ENCODE results near the gene SSTR5. TPM values are rescaled to one million over a fixed set of nuclear protein-coding genes. Genes with fewer than 3 reads are reported as not detected.

Gene SSTR5
- total and polyA plus RNA-seq, 4 donors: 0.23 TPM; not detected in 3

- Histone ChIP-seq H3K36me3 (ENCODE audit: control insufficient read depth in 4 of 4, insufficient read depth in 4 of 4, low read length in 4 of 4) (no peaks in the 10 kb centered on the region), H3K9me3 (ENCODE audit: control insufficient read depth in 4 of 4, insufficient read depth in 3 of 4, low read length in 3 of 4) (peaks cover 0 to 3% (median 0%) of the 10 kb centered on the region in 4 donors), H3K4me3 (no peak overlapping the region), H3K4me1 (ENCODE audit: control insufficient read depth in 5 of 5, insufficient read depth in 5 of 5, low read length in 5 of 5) (peaks cover 0 to 9% (median 0%) of the 10 kb centered on the region in 5 donors), H3K9ac (ENCODE audit: insufficient read depth in 1 of 2, low read length in 2 of 2) (no peak overlapping the region), H3K27ac (ENCODE audit: low read depth in 1 of 2, low read length in 1 of 2) (no peak overlapping the region), H3K27me3 (ENCODE audit: control insufficient read depth in 3 of 3, insufficient read depth in 3 of 3, low read length in 2 of 3) (peaks cover 0 to 25% (median 0%) of the 10 kb centered on the region in 3 donors)
- ATAC-seq (ENCODE audit: insufficient read depth, low FRiP score) (no peak), DNase-seq (no peak)
- 81 to 91% methylated on average over 30 to 31 of the region's 31 CpGs for WGBS, 2 donors
- TF ChIP-seq CTCF (IDR thresholded peaks at IDR 0.05; ENCODE audit: control extremely low read depth, extremely low read depth): no peak
Measured at GRCh38 chr16:1049113-1049975, 23.2 kb upstream of the SSTR5 start.

GRCh38 chr16:1049976-1050247 is 22.6 kb upstream of the SSTR5 start:
- no peaks in the 10 kb centered on the region for H3K36me3 ChIP-seq (ENCODE audit: control insufficient read depth in 4 of 4, insufficient read depth in 4 of 4, low read length in 4 of 4)
- H3K9me3 ChIP-seq (ENCODE audit: control insufficient read depth in 4 of 4, insufficient read depth in 3 of 4, low read length in 3 of 4): peaks cover 0 to 3% (median 0%) of the 10 kb centered on the region in 4 donors
- TF ChIP-seq CTCF (IDR thresholded peaks at IDR 0.05; ENCODE audit: control extremely low read depth, extremely low read depth): no peak
- peaks cover 0 to 8% (median 0%) of the 10 kb centered on the region in 5 donors for H3K4me1 ChIP-seq (ENCODE audit: control insufficient read depth in 5 of 5, insufficient read depth in 5 of 5, low read length in 5 of 5)
- WGBS, 2 donors: 76 to 88% methylated on average over 11 of the region's 11 CpGs
- DNase-seq: no peak
- ATAC-seq (ENCODE audit: insufficient read depth, low FRiP score): no peak
- H3K27ac ChIP-seq (ENCODE audit: low read depth in 1 of 2, low read length in 1 of 2): no peak overlapping the region
- H3K9ac ChIP-seq (ENCODE audit: insufficient read depth in 1 of 2, low read length in 2 of 2): no peak overlapping the region
- peaks cover 0 to 21% (median 0%) of the 10 kb centered on the region in 3 donors for H3K27me3 ChIP-seq (ENCODE audit: control insufficient read depth in 3 of 3, insufficient read depth in 3 of 3, low read length in 2 of 3)
- no peak overlapping the region for H3K4me3 ChIP-seq

GRCh38 chr16:1050516-1050915 is 22.0 kb upstream of the SSTR5 start:
- ATAC-seq (ENCODE audit: insufficient read depth, low FRiP score) (no peak), DNase-seq (no peak)
- H3K9me3 ChIP-seq (ENCODE audit: control insufficient read depth in 4 of 4, insufficient read depth in 3 of 4, low read length in 3 of 4): peaks cover 0 to 3% (median 0%) of the 10 kb centered on the region in 4 donors
- H3K4me3 ChIP-seq: no peak overlapping the region
- no peak for TF ChIP-seq CTCF (IDR thresholded peaks at IDR 0.05; ENCODE audit: control extremely low read depth, extremely low read depth)
- WGBS, 2 donors: 53 to 79% methylated on average over 28 to 30 of the region's 30 CpGs
- H3K9ac ChIP-seq (ENCODE audit: insufficient read depth in 1 of 2, low read length in 2 of 2): no peak overlapping the region
- no peaks in the 10 kb centered on the region for H3K36me3 ChIP-seq (ENCODE audit: control insufficient read depth in 4 of 4, insufficient read depth in 4 of 4, low read length in 4 of 4)
- H3K4me1 ChIP-seq (ENCODE audit: control insufficient read depth in 5 of 5, insufficient read depth in 5 of 5, low read length in 5 of 5): peaks cover 0 to 2% (median 0%) of the 10 kb centered on the region in 5 donors
- H3K27ac ChIP-seq (ENCODE audit: low read depth in 1 of 2, low read length in 1 of 2): no peak overlapping the region
- H3K27me3 ChIP-seq (ENCODE audit: control insufficient read depth in 3 of 3, insufficient read depth in 3 of 3, low read length in 2 of 3): peaks cover 0 to 18% (median 0%) of the 10 kb centered on the region in 3 donors

All from lung (tissue), 12 donors.